ENCODE data around the gene MPPED2. TPM values are rescaled to one million over a fixed set of nuclear protein-coding genes. Genes with fewer than 3 reads are reported as not detected.

MPPED2 gene
- total RNA-seq, 1 donor from 2014 or later, result not detected

GRCh38 chr11:30568931-30569330, 17.2 kb downstream of the MPPED2 start:
- no peak for TF ChIP-seq CTCF (IDR thresholded peaks at IDR 0.05; ENCODE audit: insufficient read depth, low read length, severe bottlenecking)
- no peak for FAIRE-seq

GRCh38 chr11:30567644-30568043, 18.5 kb downstream of the MPPED2 start:
- FAIRE-seq, result no peak
- DNase-seq (ENCODE audit: low read depth), result no peak
- Histone ChIP-seq H3K27me3 (ENCODE audit: control insufficient read depth, insufficient read depth, low read length) (no peaks in the 10 kb centered on the region), H3K36me3 (ENCODE audit: control insufficient read depth, insufficient read depth, low read length) (no peaks in the 10 kb centered on the region), H3K4me3 (ENCODE audit: low read depth, low read length) (no peak overlapping the region)
- no peak for TF ChIP-seq CTCF (IDR thresholded peaks at IDR 0.05; ENCODE audit: insufficient read depth, low read length, severe bottlenecking)

More at GRCh38 chr11:30568931-30569330, 17.2 kb downstream of the MPPED2 start:
- Histone ChIP-seq H3K27me3 (ENCODE audit: control insufficient read depth, insufficient read depth, low read length) (no peaks in the 10 kb centered on the region), H3K4me3 (ENCODE audit: low read depth, low read length) (no peak overlapping the region), H3K36me3 (ENCODE audit: control insufficient read depth, insufficient read depth, low read length) (no peaks in the 10 kb centered on the region)
- DNase-seq (ENCODE audit: low read depth), result no peak

- no peak overlapping the region for H3K4me3 ChIP-seq (ENCODE audit: low read depth, low read length)
- no peaks in the 10 kb centered on the region for H3K27me3 ChIP-seq (ENCODE audit: control insufficient read depth, insufficient read depth, low read length)
- no peak for TF ChIP-seq CTCF (IDR thresholded peaks at IDR 0.05; ENCODE audit: insufficient read depth, low read length, severe bottlenecking)
- DNase-seq (ENCODE audit: low read depth), result no peak
- no peak for FAIRE-seq
- no peaks in the 10 kb centered on the region for H3K36me3 ChIP-seq (ENCODE audit: control insufficient read depth, insufficient read depth, low read length)
Measured at GRCh38 chr11:30567120-30567519, 19.0 kb downstream of the MPPED2 start.

GRCh38 chr11:30566482-30566881, 19.7 kb downstream of the MPPED2 start:
- FAIRE-seq (no peak), DNase-seq (ENCODE audit: low read depth) (no peak)
- no peak overlapping the region for H3K4me3 ChIP-seq (ENCODE audit: low read depth, low read length)
- no peak for TF ChIP-seq CTCF (IDR thresholded peaks at IDR 0.05; ENCODE audit: insufficient read depth, low read length, severe bottlenecking)
- no peaks in the 10 kb centered on the region for H3K27me3 ChIP-seq (ENCODE audit: control insufficient read depth, insufficient read depth, low read length)
- no peaks in the 10 kb centered on the region for H3K36me3 ChIP-seq (ENCODE audit: control insufficient read depth, insufficient read depth, low read length)

- H3K36me3 ChIP-seq (ENCODE audit: control insufficient read depth, insufficient read depth, low read length), result no peaks in the 10 kb centered on the region
- TF ChIP-seq CTCF (IDR thresholded peaks at IDR 0.05; ENCODE audit: insufficient read depth, low read length, severe bottlenecking), result no peak
- no peak overlapping the region for H3K4me3 ChIP-seq (ENCODE audit: low read depth, low read length)
- no peaks in the 10 kb centered on the region for H3K27me3 ChIP-seq (ENCODE audit: control insufficient read depth, insufficient read depth, low read length)
- FAIRE-seq (no peak), DNase-seq (ENCODE audit: low read depth) (no peak)
Measured at GRCh38 chr11:30565027-30565426, 21.1 kb downstream of the MPPED2 start.

GRCh38 chr11:30561691-30562415, 24.3 kb downstream of the MPPED2 start:
- H3K4me3 ChIP-seq (ENCODE audit: low read depth, low read length), result no peak overlapping the region
- no peaks in the 10 kb centered on the region for H3K36me3 ChIP-seq (ENCODE audit: control insufficient read depth, insufficient read depth, low read length)
- TF ChIP-seq CTCF (IDR thresholded peaks at IDR 0.05; ENCODE audit: insufficient read depth, low read length, severe bottlenecking), result no peak
- no peaks in the 10 kb centered on the region for H3K27me3 ChIP-seq (ENCODE audit: control insufficient read depth, insufficient read depth, low read length)
- DNase-seq (ENCODE audit: low read depth) (no peak), FAIRE-seq (no peak)

Measured in bronchial epithelial cell (primary cell).